Naive B cell (primary cell): Measurements from ENCODE around the gene CDK5. TPM values are rescaled to one million over a fixed set of nuclear protein-coding genes. Genes with fewer than 3 reads are reported as not detected.
"Not testable (repeated sequence)": the region's sequence is repeated elsewhere in the genome, so short reads cannot be mapped to it uniquely, and the experiment has no call there.

Experiments used
- ATAC-seq, 2 donors: fragments of 150-1000 bp; cut with Tn5 transposase; 2 replicates each; pipeline ENCODE4 v1.10.0; 2021; ENCODE audit warnings: low read depth in 2 of 2, mild to moderate bottlenecking in 2 of 2, moderate library complexity in 2 of 2
- DNase-seq: peaks from one replicate; pipeline ENCODE4 v3.0.0; 2022
- H3K27ac Mint-ChIP-seq, 6 donors: one replicate each; pipeline ENCODE4 v1.8.0; 2020 to 2022; ENCODE audit warnings: mild to moderate bottlenecking in 6 of 6, mixed read lengths in 6 of 6, moderate library complexity in 5 of 6, inconsistent platforms in 2 of 6
- H3K27me3 Mint-ChIP-seq, 3 donors: one replicate each; pipeline ENCODE4 v1.8.0; 2021 to 2022; ENCODE audit warnings: mixed read lengths in 3 of 3, mild to moderate bottlenecking in 1 of 3
- H3K36me3 Mint-ChIP-seq, 2 donors: one replicate each; pipeline ENCODE4 v1.8.0; 2020 to 2022; ENCODE audit warnings: mixed read lengths in 2 of 2, inconsistent platforms in 1 of 2, mild to moderate bottlenecking in 1 of 2
- H3K4me1 Mint-ChIP-seq, 3 donors: one replicate each; pipeline ENCODE4 v1.8.0; 2020 to 2022; ENCODE audit warnings: mixed read lengths in 3 of 3, inconsistent platforms in 1 of 3, mild to moderate bottlenecking in 1 of 3, moderate library complexity in 1 of 3
- H3K4me3 Mint-ChIP-seq, 8 donors: one replicate each; pipeline ENCODE4 v1.8.0; 2020 to 2022; ENCODE audit warnings: mild to moderate bottlenecking in 8 of 8, mixed read lengths in 8 of 8, moderate library complexity in 8 of 8, inconsistent platforms in 2 of 8
- H3K9me3 Mint-ChIP-seq, 7 donors: one replicate each; pipeline ENCODE4 v1.8.0; 2020 to 2022; ENCODE audit warnings: mixed read lengths in 7 of 7, mild to moderate bottlenecking in 5 of 7, inconsistent platforms in 2 of 7, moderate library complexity in 1 of 7
- polyA plus RNA-seq, 6 donors: library from polyadenylated mRNA; unstranded; fragments of 300-500 nt; fragmentation: Illumina TruSeq; gene quantifications; one replicate each; pipeline ENCODE4 v1.2.3, GENCODE V29; 2021; ENCODE audit warnings: low read depth in 6 of 6

CDK5 gene
- polyA plus RNA-seq, 6 donors from 2014 or later = 7.3 to 10.5 (median 9.6) TPM

GRCh38 chr7:151026771-151027727 lies 30.6 kb downstream of the CDK5 start:
- Mint-ChIP-seq H3K4me3 (peak overlapping the region; percentile 80 to 99 (median 96)), H3K27ac (peak overlapping the region; percentile 99 to 100 (median 100)), H3K4me1 (peaks cover 10 to 33% (median 24%) of the 10 kb centered on the region in 3 donors), H3K27me3 (peaks cover 13 to 41% (median 19%) of the 10 kb centered on the region in 3 donors)
- ATAC-seq, DNase-seq, H3K9me3 Mint-ChIP-seq, H3K36me3 Mint-ChIP-seq: not testable (repeated sequence)

GRCh38 chr7:151025924-151026671 lies 31.6 kb downstream of the CDK5 start:
- H3K27ac Mint-ChIP-seq = peak overlapping the region; percentile 6 to 100 (median 100)
- no peak for ATAC-seq
- H3K4me3 Mint-ChIP-seq = peak overlapping the region in 6 of 8 donors; percentile 22 to 86 (median 51)
- no peak for DNase-seq
- peaks cover 17 to 50% (median 29%) of the 10 kb centered on the region in 3 donors for H3K27me3 Mint-ChIP-seq
- peaks cover 0 to 4% of the 10 kb centered on the region in 2 donors for H3K36me3 Mint-ChIP-seq
- peaks cover 0 to 4% (median 0%) of the 10 kb centered on the region in 7 donors for H3K9me3 Mint-ChIP-seq
- peaks cover 10 to 33% (median 24%) of the 10 kb centered on the region in 3 donors for H3K4me1 Mint-ChIP-seq

- Mint-ChIP-seq H3K4me3 (peak within 1 kb of the TSS in 2 of 8 donors; percentile 22 to 47), H3K9me3 (peaks cover 0 to 4% (median 0%) of the 10 kb centered on the region in 7 donors), H3K27me3 (peaks cover 23 to 66% (median 44%) of the 10 kb centered on the region in 3 donors), H3K36me3 (peaks cover 0 to 4% of the 10 kb centered on the region in 2 donors), H3K4me1 (peaks cover 11 to 31% (median 25%) of the 10 kb centered on the region in 3 donors), H3K27ac (peak within 1 kb of the TSS in 3 of 6 donors; percentile 76 to 99 (median 84))
- ATAC-seq (no peak), DNase-seq (no peak)
Observed at GRCh38 chr7:151024435-151025056, 33.2 kb downstream of the CDK5 start, which contains the start of gene ATG9B. ATG9B (minus strand) TSS chr7:151024494; CDS start chr7:151024423, 71 bp downstream.

- ATAC-seq (no peak), DNase-seq (no peak)
- peaks cover 0 to 4% (median 0%) of the 10 kb centered on the region in 7 donors for H3K9me3 Mint-ChIP-seq
- H3K27ac Mint-ChIP-seq = peak overlapping the region in 1 of 6 donors; percentile 37
- no peak overlapping the region for H3K4me3 Mint-ChIP-seq
- peaks cover 18 to 28% (median 26%) of the 10 kb centered on the region in 3 donors for H3K4me1 Mint-ChIP-seq
- peaks cover 30 to 79% (median 54%) of the 10 kb centered on the region in 3 donors for H3K27me3 Mint-ChIP-seq
- peaks cover 0 to 4% of the 10 kb centered on the region in 2 donors for H3K36me3 Mint-ChIP-seq
Observed at GRCh38 chr7:151023232-151023631, 34.5 kb downstream of the CDK5 start.

- H3K4me3 Mint-ChIP-seq = peak overlapping the region in 5 of 8 donors; percentile 28 to 93 (median 46)
- ATAC-seq = no peak
- H3K9me3 Mint-ChIP-seq = no peaks in the 10 kb centered on the region
- peaks cover 26 to 31% (median 30%) of the 10 kb centered on the region in 3 donors for H3K4me1 Mint-ChIP-seq
- no peaks in the 10 kb centered on the region for H3K36me3 Mint-ChIP-seq
- H3K27me3 Mint-ChIP-seq = peaks cover 29 to 82% (median 59%) of the 10 kb centered on the region in 3 donors
- DNase-seq = no peak
- H3K27ac Mint-ChIP-seq = no peak overlapping the region
Observed at GRCh38 chr7:151020231-151020630, 37.5 kb downstream of the CDK5 start.

GRCh38 chr7:151019130-151019447 lies 38.6 kb downstream of the CDK5 start:
- ATAC-seq (no peak), DNase-seq (no peak)
- H3K27me3 Mint-ChIP-seq = peaks cover 28 to 78% (median 50%) of the 10 kb centered on the region in 3 donors
- H3K4me3 Mint-ChIP-seq = peak overlapping the region; percentile 63 to 93 (median 84)
- no peaks in the 10 kb centered on the region for H3K9me3 Mint-ChIP-seq
- no peaks in the 10 kb centered on the region for H3K36me3 Mint-ChIP-seq
- peaks cover 37 to 42% (median 38%) of the 10 kb centered on the region in 3 donors for H3K4me1 Mint-ChIP-seq
- H3K27ac Mint-ChIP-seq = peak overlapping the region in 3 of 6 donors; percentile 42 to 92 (median 78)

GRCh38 chr7:151018421-151019129 lies 39.1 kb downstream of the CDK5 start:
- Mint-ChIP-seq H3K27me3 (peaks cover 33 to 77% (median 49%) of the 10 kb centered on the region in 3 donors), H3K4me3 (peak overlapping the region; percentile 63 to 93 (median 88)), H3K9me3 (no peaks in the 10 kb centered on the region), H3K27ac (peak overlapping the region in 5 of 6 donors; percentile 74 to 97 (median 92)), H3K4me1 (peaks cover 40 to 47% (median 42%) of the 10 kb centered on the region in 3 donors), H3K36me3 (no peaks in the 10 kb centered on the region)
- ATAC-seq = peak; percentile 31 to 32
- DNase-seq = peak; percentile 51

- H3K4me3 Mint-ChIP-seq = peak overlapping the region; percentile 63 to 93 (median 88)
- ATAC-seq (peak; percentile 51 to 55), DNase-seq (peak; percentile 81)
- peak overlapping the region in 5 of 6 donors; percentile 31 to 97 (median 92) for H3K27ac Mint-ChIP-seq
- peaks cover 34 to 71% (median 46%) of the 10 kb centered on the region in 3 donors for H3K27me3 Mint-ChIP-seq
- H3K36me3 Mint-ChIP-seq = no peaks in the 10 kb centered on the region
- peaks cover 43 to 50% (median 43%) of the 10 kb centered on the region in 3 donors for H3K4me1 Mint-ChIP-seq
- no peaks in the 10 kb centered on the region for H3K9me3 Mint-ChIP-seq
Observed at GRCh38 chr7:151017953-151018420, 39.7 kb downstream of the CDK5 start.

GRCh38 chr7:151017370-151017952 lies 40.2 kb downstream of the CDK5 start:
- peak overlapping the region; percentile 31 to 97 (median 86) for H3K27ac Mint-ChIP-seq

GRCh38 chr7:151016942-151017341 lies 40.8 kb downstream of the CDK5 start:
- ATAC-seq = no peak
- Mint-ChIP-seq H3K4me1 (peaks cover 49 to 56% (median 50%) of the 10 kb centered on the region in 3 donors), H3K27ac (peak overlapping the region in 4 of 6 donors; percentile 81 to 97 (median 95)), H3K36me3 (no peaks in the 10 kb centered on the region), H3K27me3 (peaks cover 39 to 73% (median 40%) of the 10 kb centered on the region in 3 donors), H3K9me3 (no peaks in the 10 kb centered on the region), H3K4me3 (peak overlapping the region in 4 of 8 donors; percentile 63 to 88 (median 76))
- no peak for DNase-seq

More at GRCh38 chr7:151017370-151017952, 40.2 kb downstream of the CDK5 start:
- H3K9me3 Mint-ChIP-seq = no peaks in the 10 kb centered on the region
- DNase-seq = peak; percentile 17
- peaks cover 39 to 73% (median 41%) of the 10 kb centered on the region in 3 donors for H3K27me3 Mint-ChIP-seq
- H3K4me1 Mint-ChIP-seq = peaks cover 47 to 54% (median 48%) of the 10 kb centered on the region in 3 donors
- H3K36me3 Mint-ChIP-seq = no peaks in the 10 kb centered on the region
- no peak for ATAC-seq
- H3K4me3 Mint-ChIP-seq = peak overlapping the region; percentile 63 to 93 (median 88)

GRCh38 chr7:151016505-151016904 lies 41.2 kb downstream of the CDK5 start:
- no peaks in the 10 kb centered on the region for H3K9me3 Mint-ChIP-seq
- H3K4me3 Mint-ChIP-seq = peak overlapping the region in 4 of 8 donors; percentile 22 to 63 (median 53)
- DNase-seq (no peak), ATAC-seq (no peak)
- H3K27me3 Mint-ChIP-seq = peaks cover 34 to 73% (median 40%) of the 10 kb centered on the region in 3 donors
- peak overlapping the region in 5 of 6 donors; percentile 31 to 97 (median 94) for H3K27ac Mint-ChIP-seq
- peaks cover 49 to 56% (median 50%) of the 10 kb centered on the region in 3 donors for H3K4me1 Mint-ChIP-seq
- no peaks in the 10 kb centered on the region for H3K36me3 Mint-ChIP-seq
